GM12864 (cell line): ENCODE results near the gene POMP.

Experiments
- DNase-seq: peaks from one replicate; pipeline ENCODE4 v3.0.0-alpha.2; 2011; ENCODE audit warnings: low read depth
- H3K4me3 ChIP-seq: 2 replicates; pipeline ENCODE4 v1.5.1; 2011; ENCODE audit warnings: mild to moderate bottlenecking, low read depth, low read length, control low read depth
- TF ChIP-seq, protein P1 (sequence below): IDR thresholded peaks from 2 replicates; pipeline ENCODE4 v1.5.1; 2011; ENCODE audit warnings: low read depth, mild to moderate bottlenecking, moderate library complexity, low read length, control low read depth, inconsistent platforms; ENCODE audit errors: missing control alignments

Gene POMP

DNA sequence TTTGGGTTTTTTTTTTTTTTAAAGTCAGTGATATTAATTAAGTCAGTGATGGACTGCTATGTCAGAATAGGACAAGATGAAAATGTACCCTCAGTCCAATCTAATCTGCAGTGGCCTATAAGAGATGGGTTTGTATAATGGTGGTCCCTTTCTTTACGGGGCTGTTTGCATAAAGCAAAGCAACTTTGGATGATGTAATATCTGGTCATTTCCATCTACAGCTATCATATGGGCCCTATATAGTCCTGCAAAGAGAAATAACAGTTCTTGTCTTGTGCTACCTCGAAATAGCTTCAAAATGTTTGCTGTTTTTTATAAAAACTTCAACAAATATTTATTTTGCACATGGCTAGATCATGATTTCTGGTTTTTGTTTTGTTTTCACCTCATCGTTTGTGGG is 20.2 kb upstream of the POMP start:
- TF ChIP-seq, protein P1, sequence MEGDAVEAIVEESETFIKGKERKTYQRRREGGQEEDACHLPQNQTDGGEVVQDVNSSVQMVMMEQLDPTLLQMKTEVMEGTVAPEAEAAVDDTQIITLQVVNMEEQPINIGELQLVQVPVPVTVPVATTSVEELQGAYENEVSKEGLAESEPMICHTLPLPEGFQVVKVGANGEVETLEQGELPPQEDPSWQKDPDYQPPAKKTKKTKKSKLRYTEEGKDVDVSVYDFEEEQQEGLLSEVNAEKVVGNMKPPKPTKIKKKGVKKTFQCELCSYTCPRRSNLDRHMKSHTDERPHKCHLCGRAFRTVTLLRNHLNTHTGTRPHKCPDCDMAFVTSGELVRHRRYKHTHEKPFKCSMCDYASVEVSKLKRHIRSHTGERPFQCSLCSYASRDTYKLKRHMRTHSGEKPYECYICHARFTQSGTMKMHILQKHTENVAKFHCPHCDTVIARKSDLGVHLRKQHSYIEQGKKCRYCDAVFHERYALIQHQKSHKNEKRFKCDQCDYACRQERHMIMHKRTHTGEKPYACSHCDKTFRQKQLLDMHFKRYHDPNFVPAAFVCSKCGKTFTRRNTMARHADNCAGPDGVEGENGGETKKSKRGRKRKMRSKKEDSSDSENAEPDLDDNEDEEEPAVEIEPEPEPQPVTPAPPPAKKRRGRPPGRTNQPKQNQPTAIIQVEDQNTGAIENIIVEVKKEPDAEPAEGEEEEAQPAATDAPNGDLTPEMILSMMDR: no peak
- no peak for DNase-seq
- no peak overlapping the region for H3K4me3 ChIP-seq

DNA sequence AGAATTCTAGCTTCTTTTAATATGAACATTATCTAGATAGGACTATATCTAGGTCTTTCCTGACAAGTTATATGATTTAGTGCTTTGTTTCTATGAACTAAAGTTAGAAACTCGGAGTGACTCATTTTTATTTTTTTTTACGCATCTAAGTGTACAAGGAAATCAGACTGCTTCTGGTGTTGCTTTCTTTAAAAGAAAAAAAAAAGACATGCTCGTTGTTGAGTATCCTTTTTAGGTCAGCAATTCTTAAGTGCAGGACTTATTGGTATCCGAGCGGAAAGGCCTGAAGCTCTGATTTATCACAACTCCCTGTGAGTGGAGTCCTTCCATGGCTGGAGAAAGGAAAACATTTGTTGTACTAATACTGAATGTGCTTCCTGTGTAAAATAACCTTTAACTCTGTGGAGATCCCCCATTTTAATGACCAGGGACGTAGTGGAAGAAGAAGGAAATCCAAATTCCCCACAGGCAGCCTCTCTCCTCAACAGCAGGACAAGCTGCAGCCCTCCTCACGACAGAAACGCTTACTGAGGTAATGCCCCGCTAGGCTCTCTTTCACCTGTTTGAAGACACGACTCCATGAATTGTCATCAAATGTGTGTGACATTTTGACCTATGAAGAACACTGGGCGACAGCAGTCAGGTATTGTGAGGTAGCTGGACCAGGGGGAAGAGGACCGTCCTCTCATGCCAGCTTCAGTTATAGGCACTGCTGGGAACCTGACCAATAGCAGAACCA is 17.9 kb upstream of the POMP start:
- no peak for DNase-seq
- TF ChIP-seq, protein P1: no peak
- H3K4me3 ChIP-seq: no peak overlapping the region

DNA sequence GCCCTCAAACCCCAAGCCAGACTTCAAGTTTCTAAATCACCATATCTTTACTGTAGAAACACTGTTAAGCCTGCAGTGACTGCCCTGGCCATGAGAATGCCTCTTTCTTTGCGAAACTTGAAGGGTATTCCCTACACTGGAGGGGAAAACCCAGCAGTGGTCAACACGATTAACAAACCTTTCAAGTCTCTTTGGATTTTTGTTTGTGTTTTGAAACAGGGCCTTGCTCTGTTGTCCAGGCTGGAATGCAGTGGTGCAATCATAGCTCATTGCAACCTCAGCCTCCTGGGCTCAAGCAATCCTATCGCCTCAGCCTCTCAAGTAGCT is 17.4 kb upstream of the POMP start:
- DNase-seq: no peak
- H3K4me3 ChIP-seq: no peak overlapping the region
- TF ChIP-seq, protein P1: no peak

DNA sequence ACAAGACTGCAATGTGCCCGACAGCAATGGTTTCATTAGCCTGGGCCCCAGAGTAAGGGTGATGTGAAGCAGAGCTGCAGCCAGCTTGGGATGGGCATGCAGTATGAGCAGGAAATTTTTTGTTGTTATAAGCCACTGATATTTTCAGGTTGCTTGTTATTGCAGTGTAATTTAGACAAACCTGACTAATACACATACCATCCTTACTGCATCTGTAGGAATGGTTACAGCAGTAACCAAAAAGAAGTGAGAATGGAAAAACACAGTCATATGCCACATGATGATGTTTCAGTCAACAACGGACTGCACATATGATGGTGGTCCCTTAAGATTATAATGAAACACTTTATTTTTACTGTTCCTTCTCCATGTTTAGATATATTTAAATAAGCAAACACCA is 8.6 kb upstream of the POMP start:
- no peak overlapping the region for H3K4me3 ChIP-seq
- no peak for DNase-seq
- TF ChIP-seq, protein P1: no peak

DNA sequence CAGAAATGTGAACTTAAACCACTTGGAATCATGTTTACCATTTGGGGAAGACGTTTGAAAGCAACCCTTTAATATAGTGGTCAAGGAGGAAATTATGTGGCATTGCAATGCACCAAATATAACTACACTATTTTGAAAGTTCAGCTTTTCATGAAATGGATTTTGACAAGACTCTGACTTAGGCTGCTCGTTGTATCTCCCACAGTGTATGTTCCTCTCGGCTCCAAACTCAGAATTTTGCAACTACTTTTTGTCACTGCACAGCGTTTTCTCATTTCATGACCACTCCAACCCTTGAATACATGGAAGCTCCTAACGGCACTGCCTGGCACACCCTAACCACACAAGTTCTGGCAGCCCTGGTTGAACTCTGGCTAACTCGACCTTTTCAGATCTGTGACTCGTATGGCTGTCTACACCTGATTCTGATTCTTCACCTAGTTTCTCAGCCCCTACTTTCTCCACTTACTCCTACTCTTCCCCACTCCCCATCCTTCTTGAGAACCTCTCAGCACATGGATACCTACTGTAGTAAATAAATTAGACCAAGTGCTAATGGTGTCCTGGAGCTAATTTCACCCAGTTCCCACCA is 7.0 kb upstream of the POMP start:
- TF ChIP-seq, protein P1: no peak
- no peak overlapping the region for H3K4me3 ChIP-seq
- no peak for DNase-seq

DNA sequence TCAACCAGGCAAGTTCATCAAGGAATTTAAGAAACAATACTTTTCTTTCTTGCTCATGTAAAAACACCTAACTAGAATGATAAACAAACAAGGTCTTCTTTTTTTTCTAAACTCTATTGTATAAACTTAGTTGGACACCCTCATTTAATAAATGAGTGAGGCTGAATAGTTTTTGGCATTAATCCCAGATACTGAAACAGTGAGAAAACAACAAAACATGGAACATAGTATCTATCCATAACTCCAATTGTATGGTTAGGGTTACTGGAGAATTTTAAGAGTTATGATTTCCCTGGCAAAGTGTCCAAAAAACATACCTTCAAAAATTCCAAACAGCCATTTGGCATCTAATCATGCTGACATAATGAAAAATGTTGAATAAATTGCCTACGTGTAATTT is 5.8 kb upstream of the POMP start:
- no peak overlapping the region for H3K4me3 ChIP-seq
- TF ChIP-seq, protein P1: no peak
- DNase-seq: no peak

DNA sequence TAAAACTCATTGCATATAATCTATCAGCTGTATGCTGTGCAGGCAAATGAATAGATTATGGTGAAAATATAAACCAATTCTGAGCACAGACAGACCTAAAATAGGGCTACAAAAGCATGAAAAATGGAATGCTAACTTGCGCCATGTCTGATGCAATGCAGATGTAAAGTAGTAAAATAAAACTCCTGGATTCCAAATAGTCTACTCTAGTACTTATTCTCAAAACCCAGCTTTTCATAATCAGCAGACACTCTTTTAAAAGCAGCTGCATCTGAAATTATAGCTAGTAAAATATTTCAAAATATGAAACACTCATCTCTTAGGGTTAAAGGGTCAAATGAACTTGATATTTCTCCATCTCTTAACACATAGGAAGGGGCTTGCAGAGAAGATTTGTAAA is 4.7 kb upstream of the POMP start:
- DNase-seq: no peak

More for the DNA sequence above, 4.7 kb upstream of the POMP start:
- no peak overlapping the region for H3K4me3 ChIP-seq
- TF ChIP-seq, protein P1: no peak
